Effector memory CD4-positive, alpha-beta T cell (primary cell): ENCODE data around the gene ABR.
"Not testable (repeated sequence)": the region's sequence is repeated elsewhere in the genome, so short reads cannot be mapped to it uniquely, and the experiment has no call there.

Experiments used
- DNase-seq, 3 donors: peaks; one replicate each; pipeline ENCODE4 v3.0.0-alpha.2; 2020
- H3K27ac ChIP-seq: 2 replicates; pipeline ENCODE4 v1.7.0; 2013; ENCODE audit warnings: mild to moderate bottlenecking, low read length, moderate library complexity; ENCODE audit not compliant: insufficient read depth, poor library complexity, severe bottlenecking
- H3K27me3 ChIP-seq: replicated peaks from 2 replicates; pipeline ENCODE4 v1.7.0; 2013; ENCODE audit warnings: mild to moderate bottlenecking, low read length; ENCODE audit not compliant: insufficient read depth, control insufficient read depth, poor library complexity, severe bottlenecking
- H3K36me3 ChIP-seq: 2 replicates; pipeline ENCODE4 v1.7.0; 2013; ENCODE audit warnings: mild to moderate bottlenecking, low read length, moderate library complexity; ENCODE audit not compliant: control insufficient read depth, insufficient read depth
- H3K4me1 ChIP-seq: 2 replicates; pipeline ENCODE4 v1.7.0; 2013; ENCODE audit warnings: low read length, mild to moderate bottlenecking; ENCODE audit not compliant: control insufficient read depth, insufficient read depth, poor library complexity, severe bottlenecking
- H3K4me3 ChIP-seq: 2 replicates; pipeline ENCODE4 v1.7.0; 2013; ENCODE audit warnings: low read length, low read depth, mild to moderate bottlenecking; ENCODE audit not compliant: insufficient read depth, poor library complexity, severe bottlenecking
- H3K9me3 ChIP-seq: 2 replicates; pipeline ENCODE4 v1.7.0; 2013; ENCODE audit warnings: mild to moderate bottlenecking, low read length, moderate library complexity; ENCODE audit not compliant: control insufficient read depth

The ABR gene

DNA sequence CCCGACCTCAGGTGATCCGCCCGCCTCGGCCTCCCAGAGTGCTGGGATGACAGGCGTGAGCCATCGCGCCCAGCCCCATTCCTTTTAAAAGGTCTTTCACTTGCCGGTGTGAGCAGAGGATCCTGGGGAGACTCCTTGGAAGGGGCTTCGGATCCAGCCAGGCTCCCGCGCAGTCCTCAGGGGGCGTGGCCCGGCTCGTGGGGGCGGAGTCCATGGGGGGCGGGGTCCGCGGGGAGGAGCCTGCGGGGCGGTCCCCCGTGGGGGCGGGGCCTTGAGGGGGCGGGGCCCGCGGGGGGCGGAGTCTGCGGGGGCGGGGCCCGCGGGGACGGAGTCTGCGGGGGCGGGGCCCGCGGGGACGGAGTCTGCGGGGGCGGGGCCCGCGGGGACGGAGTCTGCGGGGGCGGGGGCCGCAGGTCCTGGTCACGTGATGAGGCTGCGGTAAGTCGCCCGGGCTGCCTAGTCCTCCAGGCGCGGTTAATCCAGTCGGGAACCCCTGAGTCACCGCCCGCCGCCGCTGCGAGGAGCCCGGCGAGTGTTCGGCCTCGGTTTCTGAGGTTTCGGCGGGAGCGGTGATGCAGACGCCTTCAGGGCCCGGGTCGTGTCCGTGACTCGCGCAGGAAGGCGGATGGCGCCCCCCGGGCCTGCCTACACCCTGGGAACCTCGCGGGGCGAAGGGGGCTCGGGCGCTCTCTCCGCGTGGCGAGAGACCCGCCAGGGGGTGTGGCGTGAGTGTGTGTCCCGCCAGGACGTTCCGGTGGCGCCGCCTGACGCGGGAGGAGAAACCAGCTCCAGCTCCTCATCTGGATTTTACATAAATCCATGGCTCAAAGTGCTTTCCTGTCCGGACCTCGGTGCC is 23.6 kb upstream of the ABR start:
- no peaks in the 10 kb centered on the region for H3K9me3 ChIP-seq
- H3K4me1 ChIP-seq: peaks cover 26% of the 10 kb centered on the region
- H3K4me3 ChIP-seq: peak overlapping the region; percentile 38
- H3K36me3 ChIP-seq: no peaks in the 10 kb centered on the region
- H3K27ac ChIP-seq: no peak overlapping the region
- peak; percentile 56 to 69 (median 61) for DNase-seq
- H3K27me3 ChIP-seq: no peaks in the 10 kb centered on the region

DNA sequence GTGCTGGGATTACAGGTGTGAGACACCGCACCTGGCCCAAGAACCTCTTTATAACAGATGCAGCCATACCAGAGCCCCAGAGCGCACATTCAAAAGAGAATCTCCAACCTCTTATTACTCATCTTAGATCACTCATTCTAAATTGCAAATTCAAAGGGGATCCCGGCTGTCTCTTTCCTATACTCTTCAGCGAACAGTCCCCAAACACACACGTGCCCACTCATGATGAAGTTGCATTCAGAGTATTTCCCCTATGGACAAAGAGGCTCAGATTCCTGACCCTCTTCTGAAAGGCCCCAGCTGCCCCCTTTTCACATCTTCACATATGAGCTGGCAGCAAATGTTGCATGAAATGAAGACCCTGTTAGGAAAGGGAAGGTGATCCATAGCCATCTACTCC is 22.5 kb upstream of the ABR start:
- H3K9me3 ChIP-seq: no peaks in the 10 kb centered on the region
- DNase-seq: no peak
- H3K4me3 ChIP-seq: no peak overlapping the region
- H3K36me3 ChIP-seq: no peaks in the 10 kb centered on the region
- H3K4me1 ChIP-seq: peaks cover 37% of the 10 kb centered on the region
- no peaks in the 10 kb centered on the region for H3K27me3 ChIP-seq
- no peak overlapping the region for H3K27ac ChIP-seq

DNA sequence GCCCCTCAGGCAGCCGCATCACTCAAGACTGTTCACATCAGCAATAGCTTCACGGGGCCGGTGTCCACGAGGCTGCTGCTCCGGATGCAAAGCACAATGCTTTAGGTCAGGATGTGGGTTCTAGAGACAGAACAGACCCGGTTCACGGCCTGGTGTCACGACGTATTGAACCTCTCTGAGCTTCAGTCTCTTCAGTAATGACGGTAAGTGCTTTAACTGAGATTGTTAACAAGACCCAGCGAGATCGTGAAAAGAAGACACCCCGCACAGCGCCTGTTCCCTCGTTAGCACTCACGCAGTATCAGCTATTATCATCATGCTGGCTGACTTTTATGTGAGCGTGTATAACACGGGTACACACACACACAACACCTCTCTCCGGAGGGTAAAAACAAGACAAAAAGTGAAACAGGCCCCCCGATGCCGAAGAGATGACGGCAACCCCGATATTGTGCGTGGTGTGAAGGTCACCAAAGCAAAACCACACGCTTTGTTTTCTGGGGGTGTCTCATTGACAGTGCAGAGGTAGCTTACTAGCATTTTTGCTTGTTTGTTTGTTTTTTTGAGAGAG is 21.4 kb upstream of the ABR start:
- no peak overlapping the region for H3K4me3 ChIP-seq
- no peaks in the 10 kb centered on the region for H3K9me3 ChIP-seq
- no peaks in the 10 kb centered on the region for H3K36me3 ChIP-seq
- no peaks in the 10 kb centered on the region for H3K27me3 ChIP-seq
- peak in 1 of 3 donors; percentile 16 for DNase-seq
- H3K4me1 ChIP-seq: peaks cover 38% of the 10 kb centered on the region
- no peak overlapping the region for H3K27ac ChIP-seq

DNA sequence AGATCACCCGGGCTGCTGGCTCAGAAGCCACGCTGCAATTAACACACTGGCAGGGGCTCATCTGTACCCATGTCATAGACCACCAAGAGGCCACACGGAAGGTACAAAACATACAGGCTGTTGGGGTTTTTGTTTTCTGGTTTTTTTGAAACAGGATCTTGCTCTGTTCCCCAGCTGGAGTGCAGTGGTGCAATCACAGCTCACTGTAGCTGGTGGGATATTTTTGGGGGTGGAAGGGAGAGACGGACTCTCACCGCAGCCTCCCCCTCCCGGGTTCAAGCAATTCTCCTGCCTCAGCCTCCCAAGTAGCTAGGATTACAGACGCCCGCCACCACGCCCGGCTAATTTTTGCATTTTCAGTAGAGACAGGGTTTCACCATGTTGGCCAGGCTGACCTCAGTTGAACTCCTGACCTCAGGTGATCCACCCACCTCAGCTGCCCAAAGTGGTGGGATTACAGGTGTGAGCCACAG is 19.5 kb upstream of the ABR start:
- not testable (repeated sequence) for H3K36me3 ChIP-seq, DNase-seq, H3K4me3 ChIP-seq, H3K27ac ChIP-seq, H3K9me3 ChIP-seq, H3K27me3 ChIP-seq
- H3K4me1 ChIP-seq: peaks cover 38% of the 10 kb centered on the region

DNA sequence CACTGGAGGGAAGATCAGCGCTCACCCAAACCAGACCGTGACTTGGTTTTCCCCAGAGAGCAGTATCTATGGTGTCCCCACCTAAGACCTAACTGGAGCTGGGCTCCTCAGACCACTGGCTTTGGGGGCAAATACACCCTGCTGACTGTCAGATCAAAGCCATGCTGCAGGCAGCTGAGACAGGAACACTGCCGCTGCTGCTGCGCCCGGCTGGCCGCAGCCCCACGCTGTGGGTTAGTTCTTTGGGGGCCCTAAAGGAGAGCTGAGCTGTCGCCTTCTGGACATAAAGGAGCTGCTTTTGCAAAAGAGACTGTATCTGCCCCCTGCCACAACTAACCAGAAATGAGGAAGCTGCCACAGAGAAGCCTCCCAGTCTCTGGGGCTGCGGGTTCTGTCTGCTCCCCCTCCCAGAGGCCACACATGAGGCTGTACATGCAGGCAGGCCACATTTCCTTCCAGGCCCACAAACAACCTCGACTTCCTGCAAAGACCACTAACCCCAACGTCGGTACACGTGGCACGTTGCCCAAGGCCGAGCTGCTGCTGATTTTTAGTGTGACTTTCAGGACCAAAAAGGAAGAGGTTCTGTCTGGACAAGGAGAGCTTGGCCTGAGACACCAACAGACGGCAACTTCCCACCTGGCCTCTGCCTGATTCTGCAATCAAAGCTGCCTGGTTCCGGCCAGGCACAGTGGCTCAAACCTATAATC is 18.2 kb upstream of the ABR start:
- no peaks in the 10 kb centered on the region for H3K36me3 ChIP-seq
- no peaks in the 10 kb centered on the region for H3K27me3 ChIP-seq
- H3K4me1 ChIP-seq: peaks cover 38% of the 10 kb centered on the region
- H3K4me3 ChIP-seq: peak overlapping the region; percentile 2
- DNase-seq: peak; percentile 27 to 47 (median 46)
- H3K9me3 ChIP-seq: no peaks in the 10 kb centered on the region
- no peak overlapping the region for H3K27ac ChIP-seq

DNA sequence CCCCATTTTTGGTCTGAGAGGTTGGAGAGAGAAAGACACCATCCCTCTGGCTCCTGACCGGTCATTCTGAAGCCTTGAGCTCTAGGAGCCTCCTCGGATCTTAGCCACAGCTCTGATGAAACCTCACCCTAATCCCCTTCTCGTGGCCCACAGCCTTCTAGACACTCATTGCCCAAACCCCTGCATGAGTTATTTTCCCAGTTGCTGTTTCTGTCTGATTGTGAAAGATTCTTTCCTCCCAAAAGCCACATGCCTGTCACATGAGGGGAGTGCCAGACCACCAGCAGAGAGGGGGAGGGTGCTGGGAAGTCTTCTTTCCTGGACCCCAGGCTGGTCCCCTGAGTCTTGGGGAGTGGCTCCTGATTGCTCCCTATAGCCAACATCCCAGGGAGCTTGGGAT is 17.6 kb upstream of the ABR start:
- Histone ChIP-seq H3K36me3 (no peaks in the 10 kb centered on the region), H3K4me3 (no peak overlapping the region), H3K27ac (no peak overlapping the region), H3K4me1 (peaks cover 38% of the 10 kb centered on the region), H3K9me3 (no peaks in the 10 kb centered on the region), H3K27me3 (no peaks in the 10 kb centered on the region)
- no peak for DNase-seq

DNA sequence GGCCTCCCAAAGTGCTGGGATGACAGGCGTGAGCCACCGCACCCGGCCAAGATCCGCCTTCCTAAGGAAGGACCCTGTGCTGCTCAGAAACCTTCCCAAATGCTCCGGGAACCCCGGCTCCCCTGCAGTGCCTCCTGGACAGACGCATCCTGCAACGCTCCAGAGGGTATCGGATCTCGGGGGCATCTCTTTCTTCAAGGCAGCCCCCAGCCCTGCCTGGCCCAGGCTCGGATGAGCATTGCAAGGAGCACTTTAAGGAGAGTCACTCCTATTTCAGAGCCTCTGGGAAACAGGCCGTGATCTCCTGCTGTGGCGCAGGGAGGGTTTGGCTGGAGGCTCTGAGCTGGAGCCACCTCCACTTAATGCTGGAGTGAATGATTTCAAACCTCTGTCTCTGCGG is 17.2 kb upstream of the ABR start:
- H3K4me1 ChIP-seq: peaks cover 36% of the 10 kb centered on the region
- H3K36me3 ChIP-seq: no peaks in the 10 kb centered on the region
- H3K4me3 ChIP-seq: no peak overlapping the region
- H3K27me3 ChIP-seq: no peaks in the 10 kb centered on the region
- DNase-seq: no peak
- H3K27ac ChIP-seq: no peak overlapping the region
- no peaks in the 10 kb centered on the region for H3K9me3 ChIP-seq

DNA sequence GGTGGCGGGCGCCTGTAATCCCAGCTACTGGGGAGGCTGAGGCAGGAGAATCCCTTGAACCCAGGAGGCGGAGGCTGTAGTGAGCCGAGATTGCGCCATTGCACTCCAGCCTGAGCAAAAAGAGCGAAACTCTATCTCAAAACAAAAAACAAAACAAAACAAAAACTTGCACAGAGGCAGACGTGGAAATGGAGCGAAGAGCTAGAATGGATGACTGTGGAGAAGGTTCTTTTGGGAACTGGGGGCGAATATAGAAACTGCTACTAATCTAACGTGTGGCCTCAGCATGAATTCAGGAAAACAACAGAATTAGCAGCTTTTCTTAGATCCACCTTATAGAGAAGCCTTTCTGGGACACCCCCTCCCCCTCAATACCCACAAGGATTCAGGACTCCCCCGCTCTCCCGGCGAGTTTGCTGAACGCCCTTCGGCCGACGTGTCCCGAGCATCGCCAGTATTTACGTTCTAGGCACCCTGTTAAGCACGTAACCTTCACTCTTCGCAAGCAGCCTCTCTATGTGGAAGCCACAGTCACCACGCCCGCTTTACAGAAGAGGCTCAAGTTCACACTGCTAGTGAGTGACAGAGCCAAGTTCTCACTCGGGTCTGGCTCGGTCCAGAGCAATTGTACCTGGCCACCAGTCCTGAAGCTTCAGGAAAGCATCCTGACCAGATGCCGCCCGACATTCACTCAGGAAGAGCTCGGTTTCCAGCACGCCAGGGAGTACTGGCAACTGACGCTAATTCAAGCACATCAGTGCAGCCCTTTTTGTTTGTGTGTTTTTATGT is 13.3 kb upstream of the ABR start:
- Histone ChIP-seq H3K27ac (no peak overlapping the region), H3K9me3 (no peaks in the 10 kb centered on the region), H3K4me1 (peaks cover 9% of the 10 kb centered on the region), H3K27me3 (no peaks in the 10 kb centered on the region), H3K4me3 (no peak overlapping the region), H3K36me3 (no peaks in the 10 kb centered on the region)
- no peak for DNase-seq

DNA sequence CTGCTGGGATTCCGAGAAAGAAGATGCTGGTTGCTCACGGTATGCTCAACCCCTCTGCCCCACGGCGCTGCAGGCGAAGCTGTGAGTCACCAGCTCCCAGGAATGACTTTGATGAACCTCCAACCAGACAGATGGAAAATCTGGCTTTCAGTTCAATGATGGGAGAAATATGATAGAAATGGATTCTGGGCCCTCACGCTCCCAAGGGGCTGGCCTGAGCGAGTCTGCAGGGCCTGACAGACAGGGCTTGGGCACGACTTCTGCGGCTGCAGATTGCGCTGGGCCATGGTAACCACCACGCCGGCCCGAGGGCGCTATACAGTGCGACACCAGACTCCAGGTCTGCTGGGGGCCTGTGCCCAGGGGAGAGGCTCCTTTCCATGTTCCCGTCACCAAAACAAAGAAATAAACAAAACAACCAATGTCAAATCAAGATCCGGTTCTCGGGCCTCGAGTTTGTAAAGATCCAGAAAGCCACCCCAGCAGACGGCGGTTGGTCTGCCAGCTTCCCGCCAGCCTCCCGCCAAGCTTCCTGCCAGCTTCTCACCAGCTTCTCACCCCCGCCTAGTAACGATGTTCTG is 11.1 kb upstream of the ABR start:
- no peak for DNase-seq
- no peak overlapping the region for H3K27ac ChIP-seq
- no peak overlapping the region for H3K4me3 ChIP-seq
- H3K36me3 ChIP-seq: no peaks in the 10 kb centered on the region
- H3K4me1 ChIP-seq: no peaks in the 10 kb centered on the region
- H3K9me3 ChIP-seq: no peaks in the 10 kb centered on the region
- no peaks in the 10 kb centered on the region for H3K27me3 ChIP-seq
